Kidney epithelial cell (primary cell): ENCODE results near the gene UBXN4. TPM values are rescaled to one million over a fixed set of nuclear protein-coding genes. Genes with fewer than 3 reads are reported as not detected.
"Not testable (repeated sequence)": the region's sequence is repeated elsewhere in the genome, so short reads cannot be mapped to it uniquely, and the experiment has no call there.

Experiments
- DNase-seq: peaks from one replicate; pipeline ENCODE4 v3.0.0-alpha.2; 2010; ENCODE audit warnings: low read depth
- H3K27me3 ChIP-seq: 2 replicates; pipeline ENCODE4 v1.6.0; 2011; ENCODE audit warnings: low read length; ENCODE audit not compliant: control insufficient read depth, insufficient read depth
- H3K36me3 ChIP-seq: 2 replicates; pipeline ENCODE4 v1.5.1; 2011; ENCODE audit warnings: low read length; ENCODE audit not compliant: control insufficient read depth, insufficient read depth
- H3K4me3 ChIP-seq: 2 replicates; pipeline ENCODE4 v1.5.1; 2011; ENCODE audit warnings: low read depth, mild to moderate bottlenecking, control low read depth, low read length
- CTCF ChIP-seq: IDR thresholded peaks from 2 replicates; pipeline ENCODE4 v1.5.1; 2011; ENCODE audit warnings: mild to moderate bottlenecking, moderate library complexity, low read length, control low read depth, inconsistent platforms; ENCODE audit not compliant: insufficient read depth, poor library complexity, severe bottlenecking
- total RNA-seq: library from RNA; depleted of rRNA; stranded (reverse); fragments of >200 nt; gene quantifications from 2 replicates; pipeline ENCODE4 v1.2.3, GENCODE V29; 2015

Gene UBXN4
- total RNA-seq, 1 donor from 2014 or later = 67.9 TPM

- DNase-seq = no peak
- no peak for TF ChIP-seq CTCF
- Histone ChIP-seq H3K4me3 (no peak overlapping the region), H3K36me3 (no peaks in the 10 kb centered on the region), H3K27me3 (no peaks in the 10 kb centered on the region)
Measured at GRCh38 chr2:135800513-135801460, 59.1 kb downstream of the UBXN4 start.

- DNase-seq = no peak
- H3K4me3 ChIP-seq = no peak overlapping the region
- no peak for TF ChIP-seq CTCF
- H3K27me3 ChIP-seq = no peaks in the 10 kb centered on the region
- no peaks in the 10 kb centered on the region for H3K36me3 ChIP-seq
Measured at GRCh38 chr2:135802350-135802749, 60.7 kb downstream of the UBXN4 start.

DNA sequence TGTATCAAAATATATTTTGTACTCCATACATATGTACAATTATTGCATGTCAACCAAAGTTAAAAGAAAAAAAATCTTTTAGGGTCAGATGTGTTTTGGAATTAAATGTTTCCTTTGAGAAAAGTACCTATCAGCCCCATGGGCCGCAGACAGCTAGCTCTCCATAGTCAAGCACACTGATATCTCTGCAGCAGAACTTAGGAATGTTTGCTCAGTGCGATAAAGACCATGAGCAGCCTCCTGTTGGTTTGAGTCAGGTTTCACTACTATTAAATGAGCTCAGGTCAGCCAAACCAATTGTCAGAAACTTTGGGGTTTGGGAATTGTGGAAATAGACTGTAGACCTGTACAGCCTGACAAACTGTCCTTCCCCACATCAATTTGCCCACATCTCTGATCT is 61.6 kb downstream of the UBXN4 start:
- TF ChIP-seq CTCF = no peak
- Histone ChIP-seq H3K27me3 (no peaks in the 10 kb centered on the region), H3K4me3 (no peak overlapping the region), H3K36me3 (no peaks in the 10 kb centered on the region)
- DNase-seq = no peak

GRCh38 chr2:135807874-135808273 is 66.2 kb downstream of the UBXN4 start:
- H3K27me3 ChIP-seq, H3K36me3 ChIP-seq, H3K4me3 ChIP-seq, DNase-seq: not testable (repeated sequence)

GRCh38 chr2:135812907-135813511 is 71.4 kb downstream of the UBXN4 start:
- Histone ChIP-seq H3K36me3 (no peaks in the 10 kb centered on the region), H3K27me3 (no peaks in the 10 kb centered on the region), H3K4me3 (no peak overlapping the region)
- TF ChIP-seq CTCF = no peak
- no peak for DNase-seq

DNA sequence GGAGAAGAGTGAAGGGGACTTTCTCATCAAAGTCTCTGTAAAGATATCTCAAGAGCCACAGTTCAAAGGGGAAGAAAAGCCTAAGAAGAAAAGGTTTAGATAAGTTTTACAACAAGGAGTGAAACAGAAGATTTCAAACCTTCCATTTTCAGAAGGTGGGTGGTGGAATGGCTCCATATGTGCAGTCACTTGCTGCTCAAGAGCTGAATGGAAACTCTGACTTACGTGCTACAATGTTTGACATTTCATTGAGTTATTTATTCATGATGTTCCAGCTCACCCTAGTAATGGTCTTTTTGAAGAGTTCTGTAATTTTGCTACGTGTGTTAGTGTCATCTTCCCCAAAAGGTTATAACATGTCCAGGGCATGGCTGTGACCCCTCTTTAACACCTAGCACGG is 73.6 kb downstream of the UBXN4 start:
- DNase-seq = no peak
- Histone ChIP-seq H3K36me3 (no peaks in the 10 kb centered on the region), H3K27me3 (no peaks in the 10 kb centered on the region), H3K4me3 (no peak overlapping the region)
- TF ChIP-seq CTCF = no peak
